Activated T-helper 2 cell treated with anti-CD3 and anti-CD28 coated beads, Interferon-gamma antibody, Interleukin-2, Interleukin-4, amounts not matched to agents 10 μg/mL and 5 μg/mL and 100 μg/mL, durations not matched to agents 14 hours and 24 hours and 36 hours (primary cell): ENCODE results near the gene GPR17. TPM values are rescaled to one million over a fixed set of nuclear protein-coding genes. Genes with fewer than 3 reads are reported as not detected.

Source experiments
- DNase-seq: peaks from one replicate; pipeline ENCODE4 v3.0.0; 2021; ENCODE audit warnings: low spot score
- H3K27ac Mint-ChIP-seq: one replicate; pipeline ENCODE4 v1.8.0; 2021; ENCODE audit warnings: mixed read lengths
- H3K27me3 Mint-ChIP-seq: one replicate; pipeline ENCODE4 v1.8.0; 2021; ENCODE audit warnings: low read depth, mixed read lengths
- H3K36me3 Mint-ChIP-seq: one replicate; pipeline ENCODE4 v1.8.0; 2021; ENCODE audit warnings: low read depth, mixed read lengths
- H3K4me1 Mint-ChIP-seq: one replicate; pipeline ENCODE4 v1.8.0; 2021; ENCODE audit warnings: low read depth, mixed read lengths
- H3K4me3 Mint-ChIP-seq: one replicate; pipeline ENCODE4 v1.8.0; 2021; ENCODE audit warnings: low read depth, mild to moderate bottlenecking, moderate library complexity, mixed read lengths
- H3K9me3 Mint-ChIP-seq: one replicate; pipeline ENCODE4 v1.8.0; 2021; ENCODE audit warnings: mixed read lengths
- intact Hi-C: fragments of 100-400 bp; cut with micrococcal nuclease; formaldehyde crosslinking; loops from one replicate; pipeline ENCODE4 v1.15.1; 2023
- total RNA-seq: library from RNA; stranded (reverse); gene quantifications from 2 replicates; pipeline ENCODE4 v1.2.3, GENCODE V29; 2022

GPR17 gene
- total RNA-seq, 1 donor from 2014 or later = not detected

DNA sequence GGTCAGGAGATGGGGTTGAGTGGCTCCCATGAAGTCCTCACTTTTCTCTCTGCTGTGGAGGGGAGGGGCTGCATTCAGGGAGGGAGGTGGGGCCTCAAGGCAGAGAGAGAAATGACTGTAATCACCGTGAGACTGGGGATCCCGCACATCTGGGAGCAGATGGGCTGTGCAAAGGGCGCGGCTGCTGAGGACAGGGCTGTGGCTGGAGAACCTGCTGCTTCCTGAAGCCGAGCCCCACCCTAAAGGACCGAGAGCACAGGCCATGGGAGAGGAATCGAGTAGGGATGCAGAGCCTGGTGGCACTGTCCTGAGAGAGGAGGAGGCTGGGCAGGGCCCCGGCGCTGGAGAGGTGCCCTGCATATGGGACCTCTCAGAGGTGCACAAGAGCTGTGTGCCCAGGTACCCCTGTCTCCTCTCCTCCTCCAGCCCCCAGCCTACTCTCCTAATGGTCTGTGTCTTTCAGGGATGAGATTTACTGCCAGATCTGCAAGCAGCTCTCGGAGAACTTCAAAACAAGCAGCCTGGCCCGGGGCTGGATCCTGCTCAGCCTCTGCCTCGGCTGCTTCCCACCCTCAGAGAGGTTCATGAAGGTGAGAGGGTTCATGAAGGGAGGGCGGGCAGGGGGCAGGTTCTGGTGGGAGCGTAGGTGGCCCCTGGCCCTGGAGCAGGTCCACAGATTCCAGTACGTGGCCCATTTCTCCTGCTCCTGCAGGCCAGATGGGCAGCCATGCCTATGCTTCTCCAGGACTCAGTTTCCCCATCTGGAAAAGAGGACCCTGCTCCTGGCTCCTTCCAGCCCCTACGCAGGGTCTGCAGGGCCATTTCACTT, 25.9 kb upstream of the GPR17 start:
- no peak for DNase-seq
- Mint-ChIP-seq H3K36me3 (no peaks in the 10 kb centered on the region), H3K27me3 (peaks cover 18% of the 10 kb centered on the region), H3K9me3 (no peaks in the 10 kb centered on the region), H3K4me3 (no peak overlapping the region), H3K4me1 (peaks cover 8% of the 10 kb centered on the region), H3K27ac (no peak overlapping the region)
- intact Hi-C loops = no loop called here

DNA sequence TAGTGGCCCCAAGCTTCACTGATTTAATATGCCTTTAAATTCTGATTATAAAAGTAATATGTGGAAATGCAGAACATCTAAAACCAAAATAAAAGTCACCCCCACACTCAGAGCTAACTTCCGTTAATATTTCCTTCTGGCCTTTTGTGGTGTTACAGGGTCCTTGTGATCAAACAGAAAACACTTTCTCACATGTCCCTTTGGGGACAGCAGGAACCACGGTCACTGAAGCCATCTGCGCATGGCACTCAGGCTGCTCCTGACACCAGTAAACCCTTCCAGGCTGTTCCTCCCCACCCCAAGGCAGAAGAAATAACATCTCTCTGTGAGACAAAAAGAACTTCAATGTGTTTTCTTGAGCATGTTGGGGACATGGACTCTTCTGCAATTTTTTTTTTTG, 25.1 kb upstream of the GPR17 start:
- Mint-ChIP-seq H3K9me3 (no peaks in the 10 kb centered on the region), H3K4me3 (no peak overlapping the region), H3K27ac (no peak overlapping the region), H3K36me3 (no peaks in the 10 kb centered on the region), H3K4me1 (peaks cover 6% of the 10 kb centered on the region), H3K27me3 (peaks cover 14% of the 10 kb centered on the region)
- DNase-seq = no peak
- intact Hi-C loops = no loop called here

DNA sequence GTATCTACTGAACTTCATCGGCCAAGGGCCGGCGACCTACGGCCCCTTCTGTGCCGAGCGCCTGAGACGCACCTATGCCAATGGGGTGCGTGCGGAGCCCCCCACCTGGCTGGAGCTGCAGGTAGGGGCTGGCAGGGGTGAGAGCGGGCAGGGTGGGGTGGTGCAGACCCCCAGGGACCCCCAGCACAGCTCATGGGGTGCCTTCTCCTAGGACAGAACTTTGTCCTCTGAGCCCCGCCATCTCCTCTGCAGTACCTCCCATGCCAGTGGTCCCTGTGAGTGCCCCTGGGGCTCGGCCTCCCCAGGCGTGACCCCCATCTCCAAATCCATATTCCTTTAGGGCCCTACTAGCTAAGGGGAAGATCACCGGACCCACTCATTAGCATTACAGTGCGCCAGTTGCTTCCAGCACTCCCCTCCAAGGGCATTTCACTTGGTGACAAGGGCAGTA, 23.9 kb upstream of the GPR17 start:
- Mint-ChIP-seq H3K9me3 (no peaks in the 10 kb centered on the region), H3K4me3 (no peak overlapping the region), H3K27me3 (peaks cover 3% of the 10 kb centered on the region), H3K4me1 (no peaks in the 10 kb centered on the region), H3K27ac (no peak overlapping the region), H3K36me3 (no peaks in the 10 kb centered on the region)
- intact Hi-C loops = no loop called here
- DNase-seq = no peak

DNA sequence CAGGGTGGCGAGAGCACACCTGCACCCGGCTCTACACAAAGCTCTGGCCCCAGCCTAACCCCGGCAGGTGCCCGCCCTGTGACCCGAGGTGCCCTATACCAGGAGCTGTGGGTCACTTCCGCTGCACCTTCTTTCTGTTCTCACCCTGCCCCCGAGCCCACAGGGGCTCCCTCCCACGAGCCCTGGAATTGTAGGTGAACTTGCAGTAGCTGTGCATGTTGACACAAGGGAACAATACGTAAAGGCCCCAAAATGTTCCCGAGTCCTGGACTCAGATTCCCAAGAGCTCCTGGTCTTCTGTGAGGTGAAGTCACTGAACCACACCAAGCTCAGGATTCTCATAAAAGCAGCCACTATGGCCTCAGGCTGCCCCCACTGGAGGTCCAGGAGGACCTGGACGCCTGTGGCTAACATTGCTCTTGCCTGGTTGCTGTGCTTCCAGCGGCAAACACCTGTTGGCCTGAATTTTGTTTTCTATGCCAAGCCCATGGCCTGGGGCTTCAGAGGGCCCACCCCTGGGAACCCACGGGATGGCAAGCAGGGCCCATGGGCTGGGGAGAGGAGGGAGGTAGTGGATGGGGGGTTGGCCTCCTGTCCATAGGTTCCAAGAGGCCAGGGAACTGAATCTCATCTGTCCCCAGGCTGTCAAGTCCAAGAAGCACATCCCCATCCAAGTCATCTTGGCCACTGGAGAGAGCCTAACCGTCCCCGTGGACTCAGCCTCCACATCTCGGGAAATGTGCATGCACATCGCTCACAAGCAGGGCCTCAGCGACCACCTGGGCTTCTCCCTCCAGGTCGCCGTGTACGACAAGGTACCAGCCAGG, 23.2 kb upstream of the GPR17 start:
- intact Hi-C loops = no loop called here
- no peaks in the 10 kb centered on the region for H3K4me1 Mint-ChIP-seq
- no peaks in the 10 kb centered on the region for H3K36me3 Mint-ChIP-seq
- H3K9me3 Mint-ChIP-seq = no peaks in the 10 kb centered on the region
- peaks cover 2% of the 10 kb centered on the region for H3K27me3 Mint-ChIP-seq
- H3K4me3 Mint-ChIP-seq = no peak overlapping the region
- H3K27ac Mint-ChIP-seq = no peak overlapping the region
- no peak for DNase-seq

DNA sequence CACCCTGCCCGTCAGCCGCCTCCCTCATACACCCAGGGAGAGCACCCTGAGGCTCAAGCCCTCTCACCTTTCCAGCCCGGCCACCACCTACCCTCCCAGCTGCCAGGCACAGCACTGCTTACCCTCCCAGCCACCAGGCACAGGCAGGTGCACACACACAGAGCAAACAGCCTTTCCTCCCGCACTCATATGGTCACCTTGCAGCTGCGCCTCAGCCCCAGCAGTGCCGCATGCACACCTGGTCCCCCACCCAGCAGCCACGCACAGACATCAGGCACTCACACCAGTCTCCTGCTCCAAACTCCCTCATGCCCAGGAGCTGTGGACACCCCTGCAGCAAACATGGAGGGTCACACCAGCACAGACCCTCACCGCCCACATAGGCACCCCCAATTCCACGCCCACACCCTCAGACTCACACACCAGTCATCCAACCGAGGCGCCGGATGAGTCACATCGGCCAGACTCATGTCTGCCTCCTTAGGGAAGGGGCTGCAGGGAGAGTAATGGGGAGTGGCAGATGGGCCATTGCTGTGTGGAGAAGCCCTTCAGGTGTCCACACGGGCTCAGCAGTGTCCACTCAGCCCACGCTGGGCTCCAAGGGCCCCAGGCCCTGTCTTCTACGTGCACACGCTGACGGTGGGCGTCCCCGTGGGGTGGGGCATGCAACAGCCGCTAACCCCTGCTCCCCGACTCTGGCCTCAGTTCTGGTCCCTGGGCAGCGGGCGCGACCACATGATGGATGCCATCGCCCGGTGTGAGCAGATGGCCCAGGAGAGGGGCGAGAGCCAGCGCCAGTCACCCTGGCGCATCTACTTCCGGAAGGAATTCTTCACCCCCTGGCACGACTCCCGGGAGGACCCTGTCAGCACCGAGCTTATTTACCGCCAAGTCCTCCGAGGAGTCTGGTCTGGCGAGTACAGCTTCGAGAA, 22.3 kb upstream of the GPR17 start:
- Mint-ChIP-seq H3K36me3 (no peaks in the 10 kb centered on the region), H3K4me3 (no peak overlapping the region), H3K4me1 (no peaks in the 10 kb centered on the region), H3K27ac (no peak overlapping the region), H3K9me3 (no peaks in the 10 kb centered on the region), H3K27me3 (no peaks in the 10 kb centered on the region)
- intact Hi-C loops = no loop called here
- no peak for DNase-seq

DNA sequence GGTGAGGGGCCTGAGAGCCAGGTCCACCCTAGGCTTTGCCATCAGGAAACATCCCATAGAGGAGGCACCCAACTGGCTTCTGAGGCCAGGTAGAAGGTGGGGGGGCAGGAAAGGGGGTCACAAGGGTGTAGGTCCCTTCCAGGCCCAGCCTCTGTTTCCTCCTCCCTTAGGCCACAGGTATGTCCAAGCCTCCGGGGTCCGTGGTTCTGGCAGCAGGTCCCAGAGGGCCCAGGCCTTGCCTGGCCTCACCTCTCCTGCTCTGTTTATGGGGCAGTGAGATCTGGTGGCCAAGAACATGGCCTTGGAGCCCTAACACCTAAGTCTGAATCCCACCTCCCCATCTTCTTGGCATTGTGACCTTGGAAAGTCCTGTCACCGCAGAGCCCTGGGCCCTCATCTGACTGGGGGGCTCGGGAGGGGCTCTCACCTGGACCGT, 21.6 kb upstream of the GPR17 start:
- intact Hi-C loops = no loop called here
- Mint-ChIP-seq H3K4me1 (no peaks in the 10 kb centered on the region), H3K9me3 (no peaks in the 10 kb centered on the region), H3K27ac (no peak overlapping the region), H3K27me3 (no peaks in the 10 kb centered on the region), H3K4me3 (no peak overlapping the region), H3K36me3 (no peaks in the 10 kb centered on the region)
- no peak for DNase-seq

DNA sequence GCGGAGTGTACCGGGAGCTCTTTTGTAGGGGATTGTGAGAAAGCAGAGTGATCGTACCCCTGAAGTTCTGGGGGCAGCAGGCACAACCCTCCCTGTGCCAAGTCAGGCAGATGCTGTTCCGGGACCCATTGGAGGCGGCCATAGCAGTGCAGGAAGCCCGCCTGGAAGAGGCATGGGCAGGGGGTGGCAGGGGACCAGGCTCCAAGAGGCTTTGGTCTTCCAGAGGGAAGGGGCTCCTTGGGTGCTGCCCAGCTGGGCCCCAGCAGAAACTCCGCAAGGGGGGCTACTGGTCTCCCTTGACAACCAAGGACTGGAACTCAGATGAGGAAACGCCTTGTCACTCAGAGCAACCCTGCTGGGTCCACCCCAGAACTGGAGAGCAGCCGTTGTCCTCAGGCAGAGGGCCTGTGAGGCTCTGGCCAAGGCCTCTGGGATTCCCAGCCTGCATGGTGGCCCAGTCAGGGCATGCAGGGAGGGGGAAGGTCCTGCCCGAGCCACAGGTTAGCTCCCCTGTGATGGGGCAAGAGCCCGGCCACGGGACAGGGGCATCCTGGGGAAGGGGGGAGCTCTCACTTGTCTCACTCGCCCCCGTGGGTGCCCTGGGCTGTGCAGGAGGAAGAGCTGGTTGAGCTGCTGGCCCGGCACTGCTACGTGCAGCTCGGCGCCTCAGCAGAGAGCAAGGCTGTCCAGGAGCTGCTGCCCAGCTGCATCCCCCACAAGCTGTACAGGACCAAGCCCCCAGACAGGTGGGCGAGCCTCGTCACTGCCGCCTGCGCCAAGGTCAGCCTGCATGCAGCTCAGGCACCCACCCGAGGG, 21.0 kb upstream of the GPR17 start:
- H3K27me3 Mint-ChIP-seq = no peaks in the 10 kb centered on the region
- no peak overlapping the region for H3K27ac Mint-ChIP-seq
- H3K9me3 Mint-ChIP-seq = no peaks in the 10 kb centered on the region
- no peak for DNase-seq
- H3K4me1 Mint-ChIP-seq = no peaks in the 10 kb centered on the region
- H3K36me3 Mint-ChIP-seq = no peaks in the 10 kb centered on the region
- H3K4me3 Mint-ChIP-seq = no peak overlapping the region
- intact Hi-C loops = no loop called here

DNA sequence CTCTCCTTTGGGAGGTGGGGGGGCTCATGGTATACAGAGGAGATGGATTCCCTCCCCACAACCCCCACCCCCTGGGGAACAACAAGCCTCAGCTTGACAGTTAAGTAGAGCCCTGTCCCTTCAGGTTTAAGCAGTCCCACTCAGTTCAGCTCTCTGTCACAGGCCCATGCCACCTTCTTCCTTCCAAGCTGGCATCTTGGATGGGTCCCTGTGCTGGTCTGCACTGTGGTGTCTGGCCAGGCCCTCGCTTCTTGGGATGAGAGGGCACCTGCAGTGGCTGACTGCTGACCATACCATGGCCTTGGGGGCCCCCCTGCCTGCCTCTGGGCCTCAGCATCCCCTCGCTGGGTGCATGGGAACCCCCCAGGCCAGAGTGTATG, 20.4 kb upstream of the GPR17 start:
- no peak for DNase-seq
- H3K36me3 Mint-ChIP-seq = no peaks in the 10 kb centered on the region
- no peaks in the 10 kb centered on the region for H3K9me3 Mint-ChIP-seq
- H3K4me3 Mint-ChIP-seq = no peak overlapping the region
- H3K27ac Mint-ChIP-seq = no peak overlapping the region
- no peaks in the 10 kb centered on the region for H3K4me1 Mint-ChIP-seq
- H3K27me3 Mint-ChIP-seq = no peaks in the 10 kb centered on the region
- intact Hi-C loops = no loop called here

DNA sequence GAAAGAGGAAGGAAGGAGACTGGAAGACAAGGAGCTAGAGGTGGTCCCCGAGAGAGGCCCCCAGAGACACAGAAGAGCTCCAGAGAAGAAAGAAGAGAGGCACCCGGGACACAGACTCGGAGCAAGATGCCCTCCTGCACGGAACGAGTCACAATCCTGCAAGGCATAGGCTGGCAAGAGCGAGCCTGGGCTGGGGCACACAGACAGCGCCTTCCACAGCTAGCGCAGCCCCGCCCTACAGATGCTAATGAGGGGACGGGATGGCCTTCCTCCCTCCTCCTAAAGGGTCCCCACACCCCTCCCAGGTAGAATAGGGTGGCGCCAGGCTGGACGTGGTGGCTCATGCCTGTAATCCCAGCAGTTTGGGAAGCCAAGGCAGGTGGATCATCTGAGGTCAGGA, 19.8 kb upstream of the GPR17 start:
- Mint-ChIP-seq H3K9me3 (no peaks in the 10 kb centered on the region), H3K36me3 (no peaks in the 10 kb centered on the region), H3K4me1 (no peaks in the 10 kb centered on the region), H3K4me3 (no peak overlapping the region), H3K27ac (no peak overlapping the region), H3K27me3 (no peaks in the 10 kb centered on the region)
- intact Hi-C loops = no loop called here
- DNase-seq = no peak

DNA sequence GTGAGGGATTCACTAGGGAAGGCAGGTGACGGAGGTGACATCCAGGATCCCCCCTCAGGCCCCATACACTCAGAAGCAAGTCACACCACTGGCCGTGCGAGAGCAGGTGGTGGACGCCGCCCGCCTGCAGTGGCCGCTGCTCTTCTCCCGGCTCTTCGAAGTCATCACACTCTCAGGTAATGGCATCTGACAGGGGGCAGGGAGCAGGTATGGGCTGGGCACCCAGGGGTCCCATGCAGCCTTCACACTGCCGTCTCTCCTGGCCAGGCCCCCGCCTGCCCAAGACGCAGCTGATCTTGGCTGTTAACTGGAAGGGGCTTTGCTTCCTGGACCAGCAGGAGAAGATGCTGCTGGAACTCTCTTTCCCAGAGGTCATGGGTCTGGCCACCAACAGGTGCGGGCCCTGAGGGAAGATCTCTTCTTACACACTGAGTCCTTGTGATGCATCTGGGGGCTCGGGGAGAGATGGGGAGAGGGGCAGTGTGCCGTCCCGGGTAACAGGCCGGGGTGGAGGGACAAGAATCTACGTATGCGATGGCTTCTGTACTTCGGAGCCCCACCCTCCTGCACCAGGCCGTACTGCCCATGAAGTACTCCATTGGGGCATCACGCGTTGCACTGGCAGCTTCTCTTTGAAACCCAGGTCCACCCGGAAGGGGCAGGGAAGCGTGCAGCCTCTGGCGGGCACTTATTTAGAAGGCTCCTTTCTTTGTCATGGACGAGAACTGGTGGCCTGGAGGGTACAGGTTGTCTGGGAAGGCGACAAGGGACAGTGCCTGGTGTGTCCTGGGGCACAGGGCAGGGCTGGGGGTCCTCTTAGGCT, 18.8 kb upstream of the GPR17 start:
- H3K9me3 Mint-ChIP-seq = no peaks in the 10 kb centered on the region
- intact Hi-C loops = no loop called here
- H3K4me3 Mint-ChIP-seq = no peak overlapping the region
- H3K4me1 Mint-ChIP-seq = no peaks in the 10 kb centered on the region
- H3K27me3 Mint-ChIP-seq = no peaks in the 10 kb centered on the region
- no peaks in the 10 kb centered on the region for H3K36me3 Mint-ChIP-seq
- no peak overlapping the region for H3K27ac Mint-ChIP-seq
- DNase-seq = no peak

DNA sequence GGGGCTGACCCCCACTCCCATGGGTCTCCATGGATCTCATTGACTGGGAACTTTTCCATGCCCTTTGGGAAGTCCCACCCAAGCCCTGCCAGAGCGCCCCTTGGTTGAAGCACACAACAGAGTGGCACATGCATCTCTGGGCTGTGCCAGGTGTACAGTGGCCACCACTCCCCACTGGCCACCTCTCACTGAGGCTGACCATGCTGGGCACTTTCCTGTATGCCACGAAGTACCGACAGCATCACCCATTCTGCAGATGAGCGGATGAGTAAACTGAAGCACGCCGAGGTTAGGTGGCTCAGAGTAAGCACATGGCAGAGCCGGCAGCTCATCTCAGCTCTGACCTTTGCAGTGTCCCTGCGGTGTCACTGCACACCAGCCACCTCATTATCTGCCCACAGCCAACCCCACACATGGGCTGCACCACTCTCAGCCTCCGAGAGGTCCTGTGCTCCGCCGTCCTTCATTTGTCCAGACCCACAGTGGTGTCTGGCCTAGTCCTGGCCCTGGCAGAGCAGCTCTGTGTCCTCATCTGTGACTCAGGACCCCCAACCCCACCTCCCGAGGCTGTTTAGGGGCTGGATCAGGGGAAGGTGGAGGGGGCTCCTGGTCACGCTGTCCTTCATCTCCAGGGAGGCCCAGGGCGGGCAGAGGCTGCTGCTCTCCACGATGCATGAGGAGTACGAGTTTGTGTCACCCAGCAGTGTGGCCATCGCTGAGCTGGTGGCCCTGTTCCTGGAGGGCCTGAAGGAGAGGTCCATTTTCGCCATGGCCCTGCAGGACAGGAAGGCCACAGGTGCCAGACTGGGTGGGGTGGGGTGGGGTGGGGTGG, 18.0 kb upstream of the GPR17 start:
- Mint-ChIP-seq H3K36me3 (no peaks in the 10 kb centered on the region), H3K9me3 (no peaks in the 10 kb centered on the region), H3K4me1 (no peaks in the 10 kb centered on the region), H3K27me3 (no peaks in the 10 kb centered on the region), H3K4me3 (no peak overlapping the region), H3K27ac (no peak overlapping the region)
- no peak for DNase-seq
- intact Hi-C loops = no loop called here
